ENCODE data around the gene ROMO1. TPM values are rescaled to one million over a fixed set of nuclear protein-coding genes. Genes with fewer than 3 reads are reported as not detected.
"Not testable (repeated sequence)": the region's sequence is repeated elsewhere in the genome, so short reads cannot be mapped to it uniquely, and the experiment has no call there.

Gene ROMO1
- total and polyA plus RNA-seq, 10 of the 15 experiments (the other 5 are each of a cell fraction or from before 2014, with no cell fraction given), result 23.2 to 631 (median 352) TPM

- TF ChIP-seq MLLT1 (IDR thresholded peaks at IDR 0.05), result peak; percentile 71; the same call in 1 of the 2 replicates
- no peak for TF ChIP-seq SMARCA5 (IDR thresholded peaks at IDR 0.05)
- TF ChIP-seq SMC3 (IDR thresholded peaks at IDR 0.05; ENCODE audit: borderline replicate concordance, low read length), result no peak
- TF ChIP-seq ZNF592 (IDR thresholded peaks at IDR 0.05), result no peak
- no peak for TF ChIP-seq BCLAF1 (IDR thresholded peaks at IDR 0.05)
- no peak for TF ChIP-seq CREB1 (IDR thresholded peaks at IDR 0.05; ENCODE audit: low read depth)
- no peak for TF ChIP-seq RB1 (IDR thresholded peaks at IDR 0.05; ENCODE audit: borderline replicate concordance)
- no peak for TF ChIP-seq PAX8 (IDR thresholded peaks at IDR 0.05)
- no peak for TF ChIP-seq HDAC6 (IDR thresholded peaks at IDR 0.05; ENCODE audit: unreplicated experiment)
Observed at GRCh38 chr20:35743693-35744491, 44.7 kb downstream of the ROMO1 start (continued).

GRCh38 chr20:35744492-35744841 lies 45.3 kb downstream of the ROMO1 start:
- H3K36me3 ChIP-seq (ENCODE audit: control insufficient read depth in 2 of 2, insufficient read depth in 2 of 2, low read length in 1 of 2); FAIRE-seq; H3K4me1 ChIP-seq (ENCODE audit: control insufficient read depth, insufficient read depth, low read length); H4K20me1 ChIP-seq (ENCODE audit: control insufficient read depth, insufficient read depth); H3K9ac ChIP-seq (ENCODE audit: control insufficient read depth, insufficient read depth, low read length); H3K27me3 ChIP-seq (replicated peaks in 1 of 2; ENCODE audit: control insufficient read depth in 2 of 2, insufficient read depth in 2 of 2, low read length in 1 of 2); BruUV-seq (replicated peaks); ATAC-seq; DNase-seq (ENCODE audit: low read depth, low spot score); in situ Hi-C loops (cut with MboI); H3K9me3 ChIP-seq (replicated peaks; ENCODE audit: control insufficient read depth, insufficient read depth, low read length): not testable (repeated sequence)
- WGBS (ENCODE audit: insufficient coverage, insufficient replicate concordance, low lambda C conversion rate, missing lambda C conversion rate), result 74% methylated on average over 3 of the region's 3 CpGs
- POLR2A ChIA-PET, result interaction anchor here (1.0 to 6.9 kb wide), 7 partner anchors 10 to 210 kb away, joined by 3 to 214 read pairs (median 15); partner anchors contain the start of genes PHF20 and SCAND1
- Histone ChIP-seq H2AFZ (ENCODE audit: control insufficient read depth, low read depth, low read length) (peak overlapping the region; percentile 59; the same call in 1 of the 2 replicates), H3K79me2 (ENCODE audit: control insufficient read depth, insufficient read depth, low read length) (peaks cover 41% of the 10 kb centered on the region), H3K4me3 (0 out of 2 replicates have a peak overlapping the region, but pooled peaks have one; percentile 80), H3K4me2 (ENCODE audit: control insufficient read depth, insufficient read depth) (peak overlapping the region; percentile 51; the same call in 1 of the 2 replicates), H3K27ac (ENCODE audit: control insufficient read depth, insufficient read depth) (peak overlapping the region; percentile 99; the same call in 1 of the 2 replicates)
- SMC1A ChIA-PET (ENCODE audit: uncharacterized antibody, unreplicated experiment), result interaction anchor here (0.8 to 7.1 kb wide), 6 partner anchors 14 to 210 kb away, joined by 3 to 151 read pairs (median 4); partner anchors contain the start of genes PHF20 and SCAND1
- RAD21 ChIA-PET (ENCODE audit: unreplicated experiment), result interaction anchor here (0.8 to 3.7 kb wide), 4 partner anchors 26 to 210 kb away, joined by 3 to 157 read pairs (median 18); partner anchors contain the start of genes PHF20 and SCAND1
- intact Hi-C loops (cut with micrococcal nuclease; ENCODE audit: unreplicated experiment), result loop anchor here (10.0 kb wide), 1 partner anchor 1350 kb away; the partner anchor contains the start of gene RBL1
- CTCF ChIA-PET, result interaction anchor here (0.6 to 7.6 kb wide), 5 partner anchors 16 to 209 kb away, joined by 3 to 69 read pairs (median 18); partner anchors contain the start of genes PHF20 and SCAND1

Data from GM12878 (cell line).